Measurements from ENCODE around the gene FAM120C.

Gene FAM120C

GRCh38 chrX:54182864-54183613, at the start of gene FAM120C:
FAM120C (minus strand) TSS chrX:54183254; CDS start chrX:54183198, 56 bp downstream.
- H3K9ac ChIP-seq (ENCODE audit: low read depth, low read length): peak within 1 kb of the TSS; percentile 70
- no peaks in the 10 kb centered on the region for H3K9me3 ChIP-seq (ENCODE audit: control insufficient read depth, insufficient read depth, low read length)
- no peaks in the 10 kb centered on the region for H3K27me3 ChIP-seq (ENCODE audit: control insufficient read depth, insufficient read depth, low read length)
- peak within 1 kb of the TSS; percentile 61 for H3K4me3 ChIP-seq (ENCODE audit: low read depth, low read length)
- H3K36me3 ChIP-seq (ENCODE audit: control insufficient read depth, insufficient read depth, low read length): no peaks in the 10 kb centered on the region
- no peaks in the 10 kb centered on the region for H3K4me1 ChIP-seq (ENCODE audit: control insufficient read depth, insufficient read depth, low read length)

- Histone ChIP-seq H3K9ac (ENCODE audit: low read depth, low read length) (no peak overlapping the region), H3K9me3 (ENCODE audit: control insufficient read depth, insufficient read depth, low read length) (no peaks in the 10 kb centered on the region), H3K4me1 (ENCODE audit: control insufficient read depth, insufficient read depth, low read length) (no peaks in the 10 kb centered on the region), H3K4me3 (ENCODE audit: low read depth, low read length) (no peak overlapping the region), H3K36me3 (ENCODE audit: control insufficient read depth, insufficient read depth, low read length) (no peaks in the 10 kb centered on the region), H3K27me3 (ENCODE audit: control insufficient read depth, insufficient read depth, low read length) (no peaks in the 10 kb centered on the region)
Observed at GRCh38 chrX:54230435-54231148, 47.5 kb upstream of the FAM120C start.

GRCh38 chrX:54223581-54223980, 40.5 kb upstream of the FAM120C start:
- no peak overlapping the region for H3K4me3 ChIP-seq (ENCODE audit: low read depth, low read length)
- H3K36me3 ChIP-seq (ENCODE audit: control insufficient read depth, insufficient read depth, low read length): no peaks in the 10 kb centered on the region
- no peaks in the 10 kb centered on the region for H3K27me3 ChIP-seq (ENCODE audit: control insufficient read depth, insufficient read depth, low read length)
- no peaks in the 10 kb centered on the region for H3K9me3 ChIP-seq (ENCODE audit: control insufficient read depth, insufficient read depth, low read length)
- no peak overlapping the region for H3K9ac ChIP-seq (ENCODE audit: low read depth, low read length)
- no peaks in the 10 kb centered on the region for H3K4me1 ChIP-seq (ENCODE audit: control insufficient read depth, insufficient read depth, low read length)

GRCh38 chrX:54213603-54214002, 30.5 kb upstream of the FAM120C start:
- Histone ChIP-seq H3K9me3 (ENCODE audit: control insufficient read depth, insufficient read depth, low read length) (peaks cover 2% of the 10 kb centered on the region), H3K27me3 (ENCODE audit: control insufficient read depth, insufficient read depth, low read length) (no peaks in the 10 kb centered on the region), H3K4me1 (ENCODE audit: control insufficient read depth, insufficient read depth, low read length) (no peaks in the 10 kb centered on the region), H3K4me3 (ENCODE audit: low read depth, low read length) (no peak overlapping the region), H3K9ac (ENCODE audit: low read depth, low read length) (no peak overlapping the region), H3K36me3 (ENCODE audit: control insufficient read depth, insufficient read depth, low read length) (no peaks in the 10 kb centered on the region)

- H3K9me3 ChIP-seq (ENCODE audit: control insufficient read depth, insufficient read depth, low read length): peaks cover 3% of the 10 kb centered on the region
- H3K4me1 ChIP-seq (ENCODE audit: control insufficient read depth, insufficient read depth, low read length): no peaks in the 10 kb centered on the region
- H3K4me3 ChIP-seq (ENCODE audit: low read depth, low read length): no peak overlapping the region
- H3K9ac ChIP-seq (ENCODE audit: low read depth, low read length): no peak overlapping the region
- H3K36me3 ChIP-seq (ENCODE audit: control insufficient read depth, insufficient read depth, low read length): no peaks in the 10 kb centered on the region
- no peaks in the 10 kb centered on the region for H3K27me3 ChIP-seq (ENCODE audit: control insufficient read depth, insufficient read depth, low read length)
Observed at GRCh38 chrX:54208531-54208930, 25.5 kb upstream of the FAM120C start.

- H3K4me1 ChIP-seq (ENCODE audit: control insufficient read depth, insufficient read depth, low read length): no peaks in the 10 kb centered on the region
- no peaks in the 10 kb centered on the region for H3K36me3 ChIP-seq (ENCODE audit: control insufficient read depth, insufficient read depth, low read length)
- no peak overlapping the region for H3K4me3 ChIP-seq (ENCODE audit: low read depth, low read length)
- no peaks in the 10 kb centered on the region for H3K9me3 ChIP-seq (ENCODE audit: control insufficient read depth, insufficient read depth, low read length)
- H3K9ac ChIP-seq (ENCODE audit: low read depth, low read length): no peak overlapping the region
- H3K27me3 ChIP-seq (ENCODE audit: control insufficient read depth, insufficient read depth, low read length): no peaks in the 10 kb centered on the region
Observed at GRCh38 chrX:54198262-54198661, 15.2 kb upstream of the FAM120C start.

- Histone ChIP-seq H3K36me3 (ENCODE audit: control insufficient read depth, insufficient read depth, low read length) (no peaks in the 10 kb centered on the region), H3K27me3 (ENCODE audit: control insufficient read depth, insufficient read depth, low read length) (no peaks in the 10 kb centered on the region), H3K4me3 (ENCODE audit: low read depth, low read length) (no peak overlapping the region), H3K9ac (ENCODE audit: low read depth, low read length) (no peak overlapping the region), H3K9me3 (ENCODE audit: control insufficient read depth, insufficient read depth, low read length) (no peaks in the 10 kb centered on the region), H3K4me1 (ENCODE audit: control insufficient read depth, insufficient read depth, low read length) (no peaks in the 10 kb centered on the region)
Observed at GRCh38 chrX:54194982-54195588, 12.0 kb upstream of the FAM120C start.

GRCh38 chrX:54193085-54193821, 10.2 kb upstream of the FAM120C start:
- Histone ChIP-seq H3K9ac (ENCODE audit: low read depth, low read length) (no peak overlapping the region), H3K4me3 (ENCODE audit: low read depth, low read length) (no peak overlapping the region), H3K36me3 (ENCODE audit: control insufficient read depth, insufficient read depth, low read length) (no peaks in the 10 kb centered on the region), H3K4me1 (ENCODE audit: control insufficient read depth, insufficient read depth, low read length) (no peaks in the 10 kb centered on the region), H3K27me3 (ENCODE audit: control insufficient read depth, insufficient read depth, low read length) (no peaks in the 10 kb centered on the region), H3K9me3 (ENCODE audit: control insufficient read depth, insufficient read depth, low read length) (no peaks in the 10 kb centered on the region)

GRCh38 chrX:54184474-54184873, 1.4 kb upstream of the FAM120C start:
- Histone ChIP-seq H3K9me3 (ENCODE audit: control insufficient read depth, insufficient read depth, low read length) (no peaks in the 10 kb centered on the region), H3K36me3 (ENCODE audit: control insufficient read depth, insufficient read depth, low read length) (no peaks in the 10 kb centered on the region), H3K4me1 (ENCODE audit: control insufficient read depth, insufficient read depth, low read length) (no peaks in the 10 kb centered on the region), H3K9ac (ENCODE audit: low read depth, low read length) (no peak overlapping the region), H3K27me3 (ENCODE audit: control insufficient read depth, insufficient read depth, low read length) (no peaks in the 10 kb centered on the region), H3K4me3 (ENCODE audit: low read depth, low read length) (no peak overlapping the region)

- Histone ChIP-seq H3K9me3 (ENCODE audit: control insufficient read depth, insufficient read depth, low read length) (no peaks in the 10 kb centered on the region), H3K4me3 (ENCODE audit: low read depth, low read length) (peak overlapping the region; percentile 61)
Observed at GRCh38 chrX:54182194-54182863, 725 bp downstream of the FAM120C start.

More at GRCh38 chrX:54182194-54182863, 725 bp downstream of the FAM120C start:
- Histone ChIP-seq H3K36me3 (ENCODE audit: control insufficient read depth, insufficient read depth, low read length) (no peaks in the 10 kb centered on the region), H3K9ac (ENCODE audit: low read depth, low read length) (peak overlapping the region; percentile 70), H3K4me1 (ENCODE audit: control insufficient read depth, insufficient read depth, low read length) (no peaks in the 10 kb centered on the region), H3K27me3 (ENCODE audit: control insufficient read depth, insufficient read depth, low read length) (no peaks in the 10 kb centered on the region)

All from iPS-15b (cell line).